RWPE2 (cell line): ENCODE results near the gene PNKP.

Experiments used
- ATAC-seq: fragments of 200-7000 bp; cut with Tn5 transposase; 3 replicates; pipeline ENCODE4 v1.9.1; 2021; ENCODE audit warnings: low read depth
- DNase-seq: peaks from one replicate; pipeline ENCODE4 v3.0.0-alpha.2; 2020; ENCODE audit warnings: low spot score
- H3K27ac ChIP-seq: fragments of 450-650 bp; 2 replicates; pipeline ENCODE4 v1.5.1; 2017; ENCODE audit warnings: mild to moderate bottlenecking; ENCODE audit not compliant: poor library complexity, severe bottlenecking
- H3K27me3 ChIP-seq: fragments of 250-450 bp; sonication (Bioruptor Pico); 2 replicates; pipeline ENCODE4 v1.5.1; 2021; ENCODE audit warnings: mild to moderate bottlenecking, moderate library complexity; ENCODE audit not compliant: insufficient read depth, poor library complexity, severe bottlenecking
- H3K36me3 ChIP-seq: fragments of 250-450 bp; sonication (Bioruptor Pico); 2 replicates; pipeline ENCODE4 v1.5.1; 2020; ENCODE audit warnings: low read depth, mild to moderate bottlenecking, moderate library complexity
- H3K4me1 ChIP-seq: fragments of 250-450 bp; sonication (Bioruptor Pico); 2 replicates; pipeline ENCODE4 v1.5.1; 2021; ENCODE audit warnings: mild to moderate bottlenecking, moderate library complexity; ENCODE audit not compliant: insufficient read depth, poor library complexity, severe bottlenecking
- H3K4me3 ChIP-seq: fragments of 250-450 bp; sonication (Bioruptor Pico); 2 replicates; pipeline ENCODE4 v1.5.1; 2021; ENCODE audit warnings: mild to moderate bottlenecking, moderate library complexity; ENCODE audit not compliant: severe bottlenecking
- H3K9me3 ChIP-seq: fragments of 250-450 bp; sonication (Bioruptor Pico); 2 replicates; pipeline ENCODE4 v1.5.1; 2021; ENCODE audit warnings: mild to moderate bottlenecking, moderate library complexity; ENCODE audit not compliant: severe bottlenecking
- CTCF ChIP-seq: fragments of 450-650 bp; IDR thresholded peaks from one replicate; pipeline ENCODE4 v1.5.1; 2017; ENCODE audit warnings: mild to moderate bottlenecking, moderate library complexity; ENCODE audit not compliant: poor library complexity, severe bottlenecking

The PNKP gene

GRCh38 chr19:49812997-49813861, 54.1 kb downstream of the PNKP start, which contains the start of gene FUZ:
FUZ (minus strand) TSS chr19:49813292; CDS start chr19:49813106, 186 bp downstream.
- DNase-seq (peak; percentile 95), ATAC-seq (peak; percentile 67)
- Histone ChIP-seq H3K4me3 (peak within 1 kb of the TSS; percentile 58), H3K36me3 (no peaks in the 10 kb centered on the region), H3K9me3 (no peaks in the 10 kb centered on the region), H3K27ac (peak within 1 kb of the TSS; percentile 30), H3K27me3 (no peaks in the 10 kb centered on the region), H3K4me1 (peaks cover 4% of the 10 kb centered on the region)
- no peak for TF ChIP-seq CTCF

- Histone ChIP-seq H3K4me3 (peak overlapping the region; percentile 58), H3K9me3 (no peaks in the 10 kb centered on the region), H3K27ac (peak overlapping the region; percentile 30), H3K27me3 (no peaks in the 10 kb centered on the region), H3K36me3 (no peaks in the 10 kb centered on the region; the same call in 1 of the 2 replicates), H3K4me1 (peaks cover 4% of the 10 kb centered on the region)
- ATAC-seq, result no peak
- TF ChIP-seq CTCF, result no peak
- no peak for DNase-seq
Observed at GRCh38 chr19:49812452-49812996, 54.9 kb downstream of the PNKP start.

- DNase-seq, result no peak
- no peaks in the 10 kb centered on the region for H3K9me3 ChIP-seq
- H3K36me3 ChIP-seq, result no peaks in the 10 kb centered on the region; the same call in 1 of the 2 replicates
- no peak overlapping the region for H3K27ac ChIP-seq
- no peaks in the 10 kb centered on the region for H3K27me3 ChIP-seq
- H3K4me1 ChIP-seq, result peaks cover 4% of the 10 kb centered on the region
- no peak for ATAC-seq
- H3K4me3 ChIP-seq, result no peak overlapping the region
- TF ChIP-seq CTCF, result no peak
Observed at GRCh38 chr19:49811328-49811727, 56.0 kb downstream of the PNKP start.
